Cardiac fibroblast (primary cell): ENCODE results near the gene NEURL1.

Source experiments
- DNase-seq, 2 donors: peaks; one replicate each; pipeline versions ENCODE4 v3.0.0 to v3.0.0-alpha.2; 2010; ENCODE audit warnings: low read depth in 2 of 2
- H3K4me3 ChIP-seq, 2 donors: replicated peaks in 1 of 2; 1 replicate in 1 of 2; 2 replicates in 1 of 2; pipeline ENCODE4 v1.5.1; 2011; ENCODE audit warnings: low read depth in 2 of 2, low read length in 2 of 2, mild to moderate bottlenecking in 2 of 2, moderate library complexity in 1 of 2
- TF ChIP-seq, protein P1 (sequence below): IDR thresholded peaks from one replicate; pipeline ENCODE4 v1.5.1; 2011; ENCODE audit warnings: low read depth, mild to moderate bottlenecking, low read length, inconsistent platforms

The NEURL1 gene

GRCh38 chr10:103619424-103620351 is 126.2 kb downstream of the NEURL1 start:
- DNase-seq: no peak
- TF ChIP-seq, protein P1, sequence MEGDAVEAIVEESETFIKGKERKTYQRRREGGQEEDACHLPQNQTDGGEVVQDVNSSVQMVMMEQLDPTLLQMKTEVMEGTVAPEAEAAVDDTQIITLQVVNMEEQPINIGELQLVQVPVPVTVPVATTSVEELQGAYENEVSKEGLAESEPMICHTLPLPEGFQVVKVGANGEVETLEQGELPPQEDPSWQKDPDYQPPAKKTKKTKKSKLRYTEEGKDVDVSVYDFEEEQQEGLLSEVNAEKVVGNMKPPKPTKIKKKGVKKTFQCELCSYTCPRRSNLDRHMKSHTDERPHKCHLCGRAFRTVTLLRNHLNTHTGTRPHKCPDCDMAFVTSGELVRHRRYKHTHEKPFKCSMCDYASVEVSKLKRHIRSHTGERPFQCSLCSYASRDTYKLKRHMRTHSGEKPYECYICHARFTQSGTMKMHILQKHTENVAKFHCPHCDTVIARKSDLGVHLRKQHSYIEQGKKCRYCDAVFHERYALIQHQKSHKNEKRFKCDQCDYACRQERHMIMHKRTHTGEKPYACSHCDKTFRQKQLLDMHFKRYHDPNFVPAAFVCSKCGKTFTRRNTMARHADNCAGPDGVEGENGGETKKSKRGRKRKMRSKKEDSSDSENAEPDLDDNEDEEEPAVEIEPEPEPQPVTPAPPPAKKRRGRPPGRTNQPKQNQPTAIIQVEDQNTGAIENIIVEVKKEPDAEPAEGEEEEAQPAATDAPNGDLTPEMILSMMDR: no peak
- H3K4me3 ChIP-seq: no peak overlapping the region

- TF ChIP-seq, protein P1: no peak
- DNase-seq: peak in 1 of 2 donors; percentile 23
- no peak overlapping the region for H3K4me3 ChIP-seq
Observed at GRCh38 chr10:103620352-103620740, 126.8 kb downstream of the NEURL1 start.

- no peak for DNase-seq
- TF ChIP-seq, protein P1: no peak
- no peak overlapping the region for H3K4me3 ChIP-seq
Observed at GRCh38 chr10:103620891-103621782, 127.6 kb downstream of the NEURL1 start.

GRCh38 chr10:103621783-103622125 is 128.2 kb downstream of the NEURL1 start:
- no peak for DNase-seq
- H3K4me3 ChIP-seq: no peak overlapping the region
- TF ChIP-seq, protein P1: no peak

GRCh38 chr10:103622286-103622685 is 128.8 kb downstream of the NEURL1 start:
- DNase-seq: no peak
- TF ChIP-seq, protein P1: no peak
- H3K4me3 ChIP-seq: no peak overlapping the region

DNA sequence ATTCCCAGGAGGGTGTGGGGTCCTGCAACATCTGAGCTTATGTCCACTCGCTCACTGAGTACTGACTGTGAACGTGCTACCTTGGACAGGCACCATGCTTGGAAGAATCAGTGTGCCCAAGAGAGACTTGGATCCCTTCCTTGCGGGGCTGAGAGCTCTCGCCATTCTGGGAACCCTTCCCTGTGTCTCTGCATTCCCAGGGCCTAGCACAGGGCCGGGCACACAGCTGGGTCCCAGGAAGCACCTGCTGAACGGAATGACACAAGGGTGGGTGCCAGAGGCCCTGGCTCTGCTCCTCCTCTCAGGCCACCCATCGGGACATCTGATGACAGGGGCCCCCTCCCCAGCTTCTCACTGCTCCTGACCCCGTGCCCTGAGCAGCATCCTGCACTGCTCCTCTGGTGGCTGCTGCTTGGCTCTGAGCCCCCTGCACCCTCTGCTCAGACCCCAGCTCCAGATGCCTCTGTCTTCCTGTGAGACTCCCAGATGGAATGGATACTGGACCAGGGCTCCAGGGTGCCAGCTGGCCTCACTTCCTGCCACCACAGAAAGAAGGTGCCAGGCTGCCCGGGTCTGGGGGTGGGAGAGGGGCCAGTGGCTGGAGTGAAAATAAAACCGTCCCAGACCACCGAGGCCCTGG is 129.6 kb downstream of the NEURL1 start:
- no peak overlapping the region for H3K4me3 ChIP-seq
- TF ChIP-seq, protein P1: no peak
- no peak for DNase-seq
